ENCODE data around the gene F8. TPM values are rescaled to one million over a fixed set of nuclear protein-coding genes. Genes with fewer than 3 reads are reported as not detected.
A peak's percentile ranks its signal among the peaks of the same experiment; 100 is the strongest.

Gene F8
- total and polyA plus RNA-seq, 10 of the 15 experiments (the other 5 are each of a cell fraction or from before 2014, with no cell fraction given), result 3.0 to 8.1 (median 5.1) TPM

DNA sequence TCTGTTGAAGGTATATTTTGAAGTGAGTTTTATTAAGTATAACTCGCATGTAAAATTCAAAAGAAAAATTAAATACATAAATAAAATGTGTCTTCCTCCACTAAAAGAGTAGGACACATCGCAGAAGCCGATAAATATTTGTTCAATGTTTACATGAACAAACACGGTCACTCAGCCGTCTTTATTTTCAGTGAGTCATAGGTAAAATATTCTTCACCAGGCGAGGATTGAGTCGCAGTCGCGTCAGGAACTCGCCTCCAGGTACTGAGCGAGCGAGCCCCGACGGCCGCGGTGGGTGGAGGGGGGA, 3.9 kb upstream of the F8 start:
- WGBS (ENCODE audit: insufficient coverage, insufficient replicate concordance, low lambda C conversion rate, missing lambda C conversion rate), result 25% methylated on average over 13 of the region's 16 CpGs
- Histone ChIP-seq H3K79me2 (ENCODE audit: control insufficient read depth, insufficient read depth, low read length) (peaks cover 24% of the 10 kb centered on the region), H3K27me3 (replicated peaks in 1 of 2; ENCODE audit: control insufficient read depth in 2 of 2, insufficient read depth in 2 of 2, low read length in 1 of 2) (no peaks in the 10 kb centered on the region), H3K36me3 (ENCODE audit: control insufficient read depth in 2 of 2, insufficient read depth in 2 of 2, low read length in 1 of 2) (no peaks in the 10 kb centered on the region), H3K9me3 (replicated peaks; ENCODE audit: control insufficient read depth, insufficient read depth, low read length) (no peaks in the 10 kb centered on the region), H3K9ac (ENCODE audit: control insufficient read depth, insufficient read depth, low read length) (peak overlapping the region; percentile 40), H3K4me1 (ENCODE audit: control insufficient read depth, insufficient read depth, low read length) (no peaks in the 10 kb centered on the region), H3K4me3 (peak overlapping the region; percentile 60), H2AFZ (ENCODE audit: control insufficient read depth, low read depth, low read length) (peak overlapping the region; percentile 48), H4K20me1 (ENCODE audit: control insufficient read depth, insufficient read depth) (no peaks in the 10 kb centered on the region), H3K27ac (ENCODE audit: control insufficient read depth, insufficient read depth) (peak overlapping the region; percentile 29; the same call in 1 of the 2 replicates), H3K4me2 (ENCODE audit: control insufficient read depth, insufficient read depth) (peak overlapping the region; percentile 44)
- FAIRE-seq, result no peak
- no peak for DNase-seq (ENCODE audit: low read depth, low spot score)
- CTCF ChIA-PET, result interaction anchor here (0.8 to 1.0 kb wide), 2 partner anchors 30 to 49 kb away, joined by 3 read pairs; no protein-coding TSS in a partner anchor
- in situ Hi-C loops (cut with MboI), result loop anchor here (5.0 kb wide), 1 partner anchor 34 kb away; no protein-coding TSS in a partner anchor
- POLR2A ChIA-PET, result interaction anchor here (0.6 to 2.9 kb wide), 5 partner anchors 8 to 46 kb away, joined by 3 to 32 read pairs (median 3); no protein-coding TSS in a partner anchor
- intact Hi-C loops (cut with micrococcal nuclease; ENCODE audit: unreplicated experiment), result loop anchor here (1.0 to 5.0 kb wide), 3 partner anchors 30 to 46 kb away; partner anchors contain the start of genes BRCC3, CMC4 and MTCP1
- TF ChIP-seq POLR2AphosphoS2 (IDR thresholded peaks at IDR 0.05; ENCODE audit: low read depth, low read length) (no peak), MTA3 (IDR thresholded peaks at IDR 0.05; ENCODE audit: borderline replicate concordance, low read length) (no peak), RFX5 (IDR thresholded peaks at IDR 0.05; ENCODE audit: low read depth, low read length) (no peak), TAF1 (IDR thresholded peaks at IDR 0.05; ENCODE audit: borderline replicate concordance, low read depth, low read length) (no peak), SMAD5 (IDR thresholded peaks at IDR 0.05; ENCODE audit: low read depth) (no peak), ZNF24 (IDR thresholded peaks at IDR 0.05) (no peak), BMI1 (IDR thresholded peaks at IDR 0.05; ENCODE audit: borderline replicate concordance) (no peak), ZSCAN29 (IDR thresholded peaks at IDR 0.05) (no peak), ZNF622 (IDR thresholded peaks at IDR 0.05) (no peak), EP300 (IDR thresholded peaks at IDR 0.05; ENCODE audit: borderline replicate concordance in 1 of 2, control insufficient read depth in 1 of 2, low read depth in 2 of 2, low read length in 2 of 2) (no peak), EZH2 (IDR thresholded peaks at IDR 0.05; ENCODE audit: borderline replicate concordance, control insufficient read depth, low read depth, low read length) (no peak), YY1 (IDR thresholded peaks at IDR 0.05; ENCODE audit: low read depth, low read length) (no peak), RBBP5 (conservative IDR thresholded peaks at IDR 0.05) (no peak), HCFC1 (IDR thresholded peaks at IDR 0.05; ENCODE audit: low read length) (no peak)
- TF ChIP-seq, protein P1, sequence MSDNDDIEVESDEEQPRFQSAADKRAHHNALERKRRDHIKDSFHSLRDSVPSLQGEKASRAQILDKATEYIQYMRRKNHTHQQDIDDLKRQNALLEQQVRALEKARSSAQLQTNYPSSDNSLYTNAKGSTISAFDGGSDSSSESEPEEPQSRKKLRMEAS (IDR thresholded peaks at IDR 0.05; ENCODE audit: low read depth, low read length), result no peak
- TF ChIP-seq, protein P2, sequence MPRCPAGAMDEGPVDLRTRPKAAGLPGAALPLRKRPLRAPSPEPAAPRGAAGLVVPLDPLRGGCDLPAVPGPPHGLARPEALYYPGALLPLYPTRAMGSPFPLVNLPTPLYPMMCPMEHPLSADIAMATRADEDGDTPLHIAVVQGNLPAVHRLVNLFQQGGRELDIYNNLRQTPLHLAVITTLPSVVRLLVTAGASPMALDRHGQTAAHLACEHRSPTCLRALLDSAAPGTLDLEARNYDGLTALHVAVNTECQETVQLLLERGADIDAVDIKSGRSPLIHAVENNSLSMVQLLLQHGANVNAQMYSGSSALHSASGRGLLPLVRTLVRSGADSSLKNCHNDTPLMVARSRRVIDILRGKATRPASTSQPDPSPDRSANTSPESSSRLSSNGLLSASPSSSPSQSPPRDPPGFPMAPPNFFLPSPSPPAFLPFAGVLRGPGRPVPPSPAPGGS (IDR thresholded peaks at IDR 0.05; ENCODE audit: borderline replicate concordance, insufficient read depth, low read depth, low read length, poor library complexity, severe bottlenecking), result no peak
- TF ChIP-seq, protein P3, sequence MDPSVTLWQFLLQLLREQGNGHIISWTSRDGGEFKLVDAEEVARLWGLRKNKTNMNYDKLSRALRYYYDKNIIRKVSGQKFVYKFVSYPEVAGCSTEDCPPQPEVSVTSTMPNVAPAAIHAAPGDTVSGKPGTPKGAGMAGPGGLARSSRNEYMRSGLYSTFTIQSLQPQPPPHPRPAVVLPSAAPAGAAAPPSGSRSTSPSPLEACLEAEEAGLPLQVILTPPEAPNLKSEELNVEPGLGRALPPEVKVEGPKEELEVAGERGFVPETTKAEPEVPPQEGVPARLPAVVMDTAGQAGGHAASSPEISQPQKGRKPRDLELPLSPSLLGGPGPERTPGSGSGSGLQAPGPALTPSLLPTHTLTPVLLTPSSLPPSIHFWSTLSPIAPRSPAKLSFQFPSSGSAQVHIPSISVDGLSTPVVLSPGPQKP (IDR thresholded peaks at IDR 0.05; ENCODE audit: low read depth, low read length), result no peak
- TF ChIP-seq, protein P4, sequence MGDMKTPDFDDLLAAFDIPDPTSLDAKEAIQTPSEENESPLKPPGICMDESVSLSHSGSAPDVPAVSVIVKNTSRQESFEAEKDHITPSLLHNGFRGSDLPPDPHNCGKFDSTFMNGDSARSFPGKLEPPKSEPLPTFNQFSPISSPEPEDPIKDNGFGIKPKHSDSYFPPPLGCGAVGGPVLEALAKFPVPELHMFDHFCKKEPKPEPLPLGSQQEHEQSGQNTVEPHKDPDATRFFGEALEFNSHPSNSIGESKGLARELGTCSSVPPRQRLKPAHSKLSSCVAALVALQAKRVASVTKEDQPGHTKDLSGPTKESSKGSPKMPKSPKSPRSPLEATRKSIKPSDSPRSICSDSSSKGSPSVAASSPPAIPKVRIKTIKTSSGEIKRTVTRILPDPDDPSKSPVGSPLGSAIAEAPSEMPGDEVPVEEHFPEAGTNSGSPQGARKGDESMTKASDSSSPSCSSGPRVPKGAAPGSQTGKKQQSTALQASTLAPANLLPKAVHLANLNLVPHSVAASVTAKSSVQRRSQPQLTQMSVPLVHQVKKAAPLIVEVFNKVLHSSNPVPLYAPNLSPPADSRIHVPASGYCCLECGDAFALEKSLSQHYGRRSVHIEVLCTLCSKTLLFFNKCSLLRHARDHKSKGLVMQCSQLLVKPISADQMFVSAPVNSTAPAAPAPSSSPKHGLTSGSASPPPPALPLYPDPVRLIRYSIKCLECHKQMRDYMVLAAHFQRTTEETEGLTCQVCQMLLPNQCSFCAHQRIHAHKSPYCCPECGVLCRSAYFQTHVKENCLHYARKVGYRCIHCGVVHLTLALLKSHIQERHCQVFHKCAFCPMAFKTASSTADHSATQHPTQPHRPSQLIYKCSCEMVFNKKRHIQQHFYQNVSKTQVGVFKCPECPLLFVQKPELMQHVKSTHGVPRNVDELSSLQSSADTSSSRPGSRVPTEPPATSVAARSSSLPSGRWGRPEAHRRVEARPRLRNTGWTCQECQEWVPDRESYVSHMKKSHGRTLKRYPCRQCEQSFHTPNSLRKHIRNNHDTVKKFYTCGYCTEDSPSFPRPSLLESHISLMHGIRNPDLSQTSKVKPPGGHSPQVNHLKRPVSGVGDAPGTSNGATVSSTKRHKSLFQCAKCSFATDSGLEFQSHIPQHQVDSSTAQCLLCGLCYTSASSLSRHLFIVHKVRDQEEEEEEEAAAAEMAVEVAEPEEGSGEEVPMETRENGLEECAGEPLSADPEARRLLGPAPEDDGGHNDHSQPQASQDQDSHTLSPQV (IDR thresholded peaks at IDR 0.05), result no peak
- ATAC-seq, result no peak
- RAD21 ChIA-PET (ENCODE audit: unreplicated experiment), result interaction anchor here (0.8 to 1.3 kb wide), 5 partner anchors 35 to 205 kb away, joined by 3 to 12 read pairs (median 3); no protein-coding TSS in a partner anchor
- SMC1A ChIA-PET (ENCODE audit: uncharacterized antibody, unreplicated experiment), result interaction anchor here (1.0 to 3.3 kb wide), 3 partner anchors 34 to 46 kb away, joined by 3 to 21 read pairs (median 5); no protein-coding TSS in a partner anchor
- BruUV-seq (replicated peaks), result no TSS peak
